HG02870 (cell line): ENCODE data around the gene SLC6A5.

Experiments
- ATAC-seq: cut with Tn5 transposase; IDR thresholded peaks from one replicate; pipeline ENCODE4 v1.9.1; 2021; ENCODE audit warnings: mild to moderate bottlenecking, moderate library complexity; ENCODE audit not compliant: unreplicated experiment

Gene SLC6A5

DNA sequence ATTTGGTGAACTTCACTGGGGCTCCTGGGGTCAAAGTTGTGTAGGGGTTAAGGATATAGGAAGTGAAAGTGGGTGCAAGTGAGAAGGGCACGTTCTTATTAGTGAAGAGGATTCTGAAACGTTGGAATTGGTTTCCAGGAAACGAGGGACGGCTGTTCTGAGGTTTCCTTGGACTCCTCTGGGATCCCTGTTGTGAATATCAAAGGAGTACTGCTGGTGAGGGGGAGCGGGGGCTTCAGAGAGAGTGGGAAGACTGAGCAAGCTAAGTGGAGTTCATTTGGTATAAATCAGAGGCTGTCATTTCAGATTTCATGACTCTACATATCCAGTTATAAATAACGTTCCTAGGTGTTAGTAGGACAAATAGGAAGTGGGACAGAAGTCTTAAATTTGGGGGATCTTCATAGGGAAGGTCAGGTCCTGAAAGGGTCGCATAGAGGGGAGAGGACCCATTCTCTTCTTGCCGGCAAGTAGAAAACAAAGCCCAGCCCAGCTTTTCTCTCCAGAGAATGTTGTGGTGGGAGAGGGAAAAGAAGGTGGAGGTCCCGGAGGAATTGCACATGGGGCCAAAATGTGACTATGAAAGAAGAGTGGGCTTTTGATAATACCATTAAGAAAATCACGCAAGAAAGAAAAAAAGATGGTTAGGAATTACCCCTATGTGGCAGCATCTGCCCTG lies 68.9 kb downstream of the SLC6A5 start:
- ATAC-seq: no peak

- no peak for ATAC-seq
Measured at GRCh38 chr11:20668844-20669819, 69.7 kb downstream of the SLC6A5 start, which contains the start of gene NELL1. TSS of gene NELL1 (plus strand) at chr11:20669586.

DNA sequence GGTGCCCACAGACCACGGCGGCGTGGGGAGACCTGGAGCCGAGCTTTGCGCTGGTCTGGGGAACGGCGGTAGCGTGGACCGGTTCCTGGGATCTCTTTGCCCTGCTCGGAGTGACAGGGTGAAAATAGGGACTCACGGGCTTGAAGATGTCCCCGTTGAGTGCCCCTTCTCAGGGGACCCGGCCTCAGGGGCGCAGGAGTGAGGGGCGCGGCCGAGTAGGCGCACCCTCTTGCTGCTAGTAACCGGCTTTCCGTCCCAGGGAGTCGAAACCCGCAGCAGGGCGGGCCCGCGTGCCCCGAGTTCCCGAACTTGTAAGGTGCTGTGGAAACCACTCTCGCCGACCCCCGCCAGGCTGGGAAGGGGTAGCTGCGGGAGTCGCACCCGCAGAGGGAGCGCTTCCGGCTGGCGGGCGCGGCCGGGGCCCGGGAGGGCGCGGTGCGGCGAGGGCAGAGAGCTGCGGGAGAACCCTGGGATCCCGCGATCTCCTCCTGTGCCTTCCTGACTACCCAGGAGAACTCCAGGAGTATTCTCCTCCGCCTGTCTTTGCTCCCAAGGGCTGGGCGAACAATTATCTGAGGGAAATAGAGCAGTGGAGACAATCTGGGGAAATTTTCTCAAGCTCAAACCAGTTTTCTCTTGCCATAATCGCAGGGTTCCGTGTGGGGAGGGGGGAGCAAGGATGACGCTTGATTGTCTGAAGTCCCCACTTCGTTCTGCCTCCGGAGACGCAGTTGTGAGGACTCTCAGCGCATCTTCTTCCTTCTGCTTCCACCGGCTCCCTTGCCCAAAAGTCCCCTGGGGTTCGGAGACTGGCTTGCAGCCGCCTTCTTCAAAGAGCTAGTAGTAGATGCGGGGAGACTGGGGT lies 70.6 kb downstream of the SLC6A5 start:
- ATAC-seq: no peak

- no peak for ATAC-seq
Measured at GRCh38 chr11:20670932-20671403, 71.6 kb downstream of the SLC6A5 start.

DNA sequence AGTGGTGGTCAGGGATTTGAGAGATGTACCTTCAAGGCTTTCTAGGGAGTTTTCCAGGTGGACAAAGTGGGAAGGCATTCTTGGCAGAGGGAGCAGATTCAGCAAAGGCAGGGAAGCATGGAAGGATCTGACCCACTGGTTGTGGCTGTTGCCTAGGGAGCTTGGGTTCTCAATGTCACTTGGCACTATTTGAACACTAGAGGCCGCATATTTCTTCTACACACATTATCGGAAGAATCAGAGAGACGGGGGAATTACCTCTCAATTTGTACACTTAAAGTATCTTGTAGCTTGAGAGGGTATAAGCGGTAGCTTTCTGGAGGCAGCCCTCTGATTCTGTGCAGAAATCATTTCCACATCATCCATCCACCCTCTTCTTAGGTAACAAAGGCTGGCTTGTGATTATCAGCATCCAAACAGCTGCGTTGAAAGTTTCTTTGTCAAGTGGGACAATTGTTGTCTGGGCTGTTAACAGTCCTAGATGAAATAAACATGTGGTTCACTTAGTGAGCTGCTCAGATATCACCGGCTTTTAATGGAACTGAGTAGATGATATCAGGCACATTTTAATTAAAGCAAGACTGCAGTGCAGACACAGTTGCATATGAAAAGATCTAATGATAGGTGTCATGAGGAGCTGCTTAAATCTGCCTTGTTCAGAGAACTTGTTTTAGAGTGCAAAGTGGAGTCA lies 72.6 kb downstream of the SLC6A5 start:
- peak; percentile 43 for ATAC-seq

GRCh38 chr11:20672575-20672974 lies 73.2 kb downstream of the SLC6A5 start:
- ATAC-seq: peak; percentile 46

DNA sequence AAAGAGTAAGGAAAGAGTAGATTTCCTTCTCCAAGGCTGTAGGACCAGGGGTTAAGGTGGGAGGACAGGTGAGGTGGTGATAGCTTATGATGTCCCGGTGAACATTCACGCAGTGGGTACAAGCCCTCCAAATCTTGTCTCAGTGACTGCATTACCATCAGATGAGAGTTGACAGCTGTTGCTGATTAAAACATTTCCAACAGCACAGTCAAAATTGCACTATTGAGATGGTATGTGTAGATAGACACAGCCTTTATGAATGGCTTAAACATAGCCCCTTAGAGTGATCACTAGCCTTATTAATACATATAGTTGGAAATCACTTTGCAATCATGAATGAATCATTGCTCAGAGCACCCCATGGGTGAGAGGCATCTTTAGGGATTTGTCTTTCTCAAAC lies 77.2 kb downstream of the SLC6A5 start:
- ATAC-seq: no peak

GRCh38 chr11:20688761-20689160 lies 89.4 kb downstream of the SLC6A5 start:
- ATAC-seq: no peak

- no peak for ATAC-seq
Measured at GRCh38 chr11:20707876-20708275, 108.5 kb downstream of the SLC6A5 start.
